Spinal cord (tissue), 10 donors: Measurements from ENCODE around the gene GOLGA8S. TPM values are rescaled to one million over a fixed set of nuclear protein-coding genes. Genes with fewer than 3 reads are reported as not detected.
"Not testable (repeated sequence)": the region's sequence is repeated elsewhere in the genome, so short reads cannot be mapped to it uniquely, and the experiment has no call there.

Experiments used
- DNase-seq, 6 donors: peaks; one replicate each; pipeline versions ENCODE4 v3.0.0 to v3.0.0-alpha.2; 2013 to 2015; ENCODE audit warnings: low spot score in 6 of 6, low read depth in 4 of 6
- H3K27ac ChIP-seq: one replicate; pipeline ENCODE4 v1.5.1; 2013; ENCODE audit warnings: low read depth, low read length, control low read depth
- H3K27me3 ChIP-seq: one replicate; pipeline ENCODE4 v1.6.1; 2013; ENCODE audit warnings: low read length; ENCODE audit not compliant: control insufficient read depth, insufficient read depth
- H3K36me3 ChIP-seq: one replicate; pipeline ENCODE4 v1.6.1; 2013; ENCODE audit warnings: low read length; ENCODE audit not compliant: control insufficient read depth, insufficient read depth
- H3K4me1 ChIP-seq: one replicate; pipeline ENCODE4 v1.6.1; 2013; ENCODE audit warnings: low read length; ENCODE audit not compliant: control insufficient read depth, insufficient read depth
- H3K4me3 ChIP-seq: one replicate; pipeline ENCODE4 v1.5.1; 2013; ENCODE audit warnings: low read depth, low read length, control low read depth
- H3K9me3 ChIP-seq: one replicate; pipeline ENCODE4 v1.6.1; 2013; ENCODE audit warnings: low read length; ENCODE audit not compliant: control insufficient read depth, insufficient read depth
- WGBS: methylation state at CpG from one replicate; pipeline ENCODE4 v1.1.5; 2013; ENCODE audit warnings: missing lambda C conversion rate; ENCODE audit not compliant: insufficient coverage; 5-methylcytosine and 5-hydroxymethylcytosine counted together
- polyA plus RNA-seq, 2 donors: library from polyadenylated mRNA; unstranded; fragments of 120-200 nt; gene quantifications; one replicate each; pipeline ENCODE4 v1.2.1, GENCODE V29; 2013; ENCODE audit not compliant: insufficient read length in 2 of 2
- small RNA-seq: library from RNA; depleted of rRNA; stranded (forward); fragments of <200 nt; gene quantifications from one replicate; pipeline ENCODE3, GENCODE V24; 2014; ENCODE audit warnings: low replicate concordance
- total RNA-seq, 2 donors: library from RNA; depleted of rRNA in 1 of 2; stranded (reverse); fragments of 120-200 nt in 1 of 2; fragments of >200 nt in 1 of 2; gene quantifications; one replicate each; pipeline versions ENCODE4 v1.2.3 to v1.2.4, GENCODE V29; 2013 to 2014
- donor health status: healthy.

Gene GOLGA8S
- total and polyA plus RNA-seq, 4 donors: 0.39 to 1.6 (median 1.1) TPM

- H3K36me3 ChIP-seq, H3K27me3 ChIP-seq, H3K27ac ChIP-seq, DNase-seq, H3K9me3 ChIP-seq, H3K4me3 ChIP-seq, H3K4me1 ChIP-seq: not testable (repeated sequence)
- WGBS: no CpG with 5 or more reads among the region's 5 CpGs
Observed at GRCh38 chr15:23412881-23413600, 58.5 kb downstream of the GOLGA8S start.

Small RNA genes lying within 50 kb of the gene (small RNA-seq; reads per million reads assigned to genes)
- not detected for gene RN7SL536P

Other genes with a start within 250 kb of the GOLGA8S start
- not detected for gene GOLGA6L1, start 217.9 kb upstream of the GOLGA8S start, total RNA-seq
- not detected for gene GOLGA6L1, start 217.9 kb upstream of the GOLGA8S start, polyA plus RNA-seq
- gene GOLGA6L26, start 20.6 kb upstream of the GOLGA8S start, total RNA-seq: not detected
- not detected for gene GOLGA6L26, start 20.6 kb upstream of the GOLGA8S start, polyA plus RNA-seq
- gene GOLGA6L2, start 92.5 kb downstream of the GOLGA8S start, total RNA-seq: not detected
- gene GOLGA6L2, start 92.5 kb downstream of the GOLGA8S start, polyA plus RNA-seq: under 1 TPM; 0.35 to 0.60 TPM
- 10 to 100 TPM in 1 of 2 donors, 1 to 10 TPM in 1; 7.4 to 15.6 TPM for gene MKRN3, start 210.9 kb downstream of the GOLGA8S start, total RNA-seq
- gene MKRN3, start 210.9 kb downstream of the GOLGA8S start, polyA plus RNA-seq: 10 to 100 TPM; 16.8 to 17.6 TPM